Measurements from ENCODE around the gene DCST2.

DCST2 gene

GRCh38 chr1:154975409-154976059, 58.0 kb downstream of the DCST2 start:
- Histone ChIP-seq H3K4me3 (ENCODE audit: low read depth, low read length) (peak overlapping the region; percentile 82), H3K27ac (ENCODE audit: low read depth, low read length) (peak overlapping the region; percentile 61), H3K27me3 (ENCODE audit: control insufficient read depth, insufficient read depth, low read length) (no peaks in the 10 kb centered on the region), H3K36me3 (ENCODE audit: control insufficient read depth, insufficient read depth, low read length) (peaks cover 25% of the 10 kb centered on the region), H3K9me3 (ENCODE audit: control insufficient read depth, insufficient read depth, low read depth, low read length) (no peaks in the 10 kb centered on the region), H3K9ac (ENCODE audit: low read length) (peak overlapping the region; percentile 90), H3K4me1 (ENCODE audit: control insufficient read depth, insufficient read depth, low read length) (peaks cover 22% of the 10 kb centered on the region)

GRCh38 chr1:154974808-154975408, 58.7 kb downstream of the DCST2 start:
- Histone ChIP-seq H3K4me1 (ENCODE audit: control insufficient read depth, insufficient read depth, low read length) (peaks cover 22% of the 10 kb centered on the region), H3K27ac (ENCODE audit: low read depth, low read length) (peak overlapping the region; percentile 61), H3K4me3 (ENCODE audit: low read depth, low read length) (peak overlapping the region; percentile 82), H3K9me3 (ENCODE audit: control insufficient read depth, insufficient read depth, low read depth, low read length) (no peaks in the 10 kb centered on the region), H3K36me3 (ENCODE audit: control insufficient read depth, insufficient read depth, low read length) (peaks cover 22% of the 10 kb centered on the region), H3K27me3 (ENCODE audit: control insufficient read depth, insufficient read depth, low read length) (no peaks in the 10 kb centered on the region), H3K9ac (ENCODE audit: low read length) (peak overlapping the region; percentile 90)

GRCh38 chr1:154974102-154974807, 59.3 kb downstream of the DCST2 start, which contains the start of gene CKS1B:
Gene CKS1B, plus strand, starts transcription at chr1:154974681. Its CDS starts 65 bp downstream, at chr1:154974746.
- Histone ChIP-seq H3K27ac (ENCODE audit: low read depth, low read length) (peak within 1 kb of the TSS; percentile 95), H3K27me3 (ENCODE audit: control insufficient read depth, insufficient read depth, low read length) (no peaks in the 10 kb centered on the region), H3K9me3 (ENCODE audit: control insufficient read depth, insufficient read depth, low read depth, low read length) (no peaks in the 10 kb centered on the region), H3K9ac (ENCODE audit: low read length) (peak within 1 kb of the TSS; percentile 90), H3K4me1 (ENCODE audit: control insufficient read depth, insufficient read depth, low read length) (peaks cover 22% of the 10 kb centered on the region), H3K36me3 (ENCODE audit: control insufficient read depth, insufficient read depth, low read length) (peaks cover 16% of the 10 kb centered on the region), H3K4me3 (ENCODE audit: low read depth, low read length) (peak within 1 kb of the TSS; percentile 82)

GRCh38 chr1:154973344-154974101, 60.1 kb downstream of the DCST2 start:
- Histone ChIP-seq H3K4me3 (ENCODE audit: low read depth, low read length) (peak overlapping the region; percentile 82), H3K4me1 (ENCODE audit: control insufficient read depth, insufficient read depth, low read length) (peaks cover 28% of the 10 kb centered on the region), H3K27ac (ENCODE audit: low read depth, low read length) (peak overlapping the region; percentile 95), H3K9me3 (ENCODE audit: control insufficient read depth, insufficient read depth, low read depth, low read length) (no peaks in the 10 kb centered on the region), H3K27me3 (ENCODE audit: control insufficient read depth, insufficient read depth, low read length) (no peaks in the 10 kb centered on the region), H3K36me3 (ENCODE audit: control insufficient read depth, insufficient read depth, low read length) (peaks cover 15% of the 10 kb centered on the region), H3K9ac (ENCODE audit: low read length) (peak overlapping the region; percentile 90)

- Histone ChIP-seq H3K36me3 (ENCODE audit: control insufficient read depth, insufficient read depth, low read length) (peaks cover 15% of the 10 kb centered on the region), H3K4me1 (ENCODE audit: control insufficient read depth, insufficient read depth, low read length) (peaks cover 29% of the 10 kb centered on the region), H3K9me3 (ENCODE audit: control insufficient read depth, insufficient read depth, low read depth, low read length) (no peaks in the 10 kb centered on the region), H3K9ac (ENCODE audit: low read length) (peak overlapping the region; percentile 90), H3K27me3 (ENCODE audit: control insufficient read depth, insufficient read depth, low read length) (no peaks in the 10 kb centered on the region), H3K27ac (ENCODE audit: low read depth, low read length) (peak overlapping the region; percentile 95), H3K4me3 (ENCODE audit: low read depth, low read length) (peak overlapping the region; percentile 82)
Measured at GRCh38 chr1:154972517-154973343, 60.9 kb downstream of the DCST2 start.

- peak overlapping the region; percentile 82 for H3K4me3 ChIP-seq (ENCODE audit: low read depth, low read length)
- H3K9ac ChIP-seq (ENCODE audit: low read length) = peak overlapping the region; percentile 90
- H3K4me1 ChIP-seq (ENCODE audit: control insufficient read depth, insufficient read depth, low read length) = peaks cover 29% of the 10 kb centered on the region
- H3K27me3 ChIP-seq (ENCODE audit: control insufficient read depth, insufficient read depth, low read length) = no peaks in the 10 kb centered on the region
- peak overlapping the region; percentile 95 for H3K27ac ChIP-seq (ENCODE audit: low read depth, low read length)
- H3K9me3 ChIP-seq (ENCODE audit: control insufficient read depth, insufficient read depth, low read depth, low read length) = no peaks in the 10 kb centered on the region
- H3K36me3 ChIP-seq (ENCODE audit: control insufficient read depth, insufficient read depth, low read length) = peaks cover 16% of the 10 kb centered on the region
Measured at GRCh38 chr1:154972213-154972516, 61.4 kb downstream of the DCST2 start.

- H3K4me3 ChIP-seq (ENCODE audit: low read depth, low read length) = peak overlapping the region; percentile 65
- peak overlapping the region; percentile 95 for H3K27ac ChIP-seq (ENCODE audit: low read depth, low read length)
- H3K4me1 ChIP-seq (ENCODE audit: control insufficient read depth, insufficient read depth, low read length) = peaks cover 29% of the 10 kb centered on the region
- no peaks in the 10 kb centered on the region for H3K9me3 ChIP-seq (ENCODE audit: control insufficient read depth, insufficient read depth, low read depth, low read length)
- peak overlapping the region; percentile 90 for H3K9ac ChIP-seq (ENCODE audit: low read length)
- H3K27me3 ChIP-seq (ENCODE audit: control insufficient read depth, insufficient read depth, low read length) = no peaks in the 10 kb centered on the region
- peaks cover 23% of the 10 kb centered on the region for H3K36me3 ChIP-seq (ENCODE audit: control insufficient read depth, insufficient read depth, low read length)
Measured at GRCh38 chr1:154971341-154971998, 62.1 kb downstream of the DCST2 start.

- H3K36me3 ChIP-seq (ENCODE audit: control insufficient read depth, insufficient read depth, low read length) = peaks cover 30% of the 10 kb centered on the region
- no peaks in the 10 kb centered on the region for H3K27me3 ChIP-seq (ENCODE audit: control insufficient read depth, insufficient read depth, low read length)
- H3K9ac ChIP-seq (ENCODE audit: low read length) = peak within 1 kb of the TSS; percentile 90
- peak within 1 kb of the TSS; percentile 95 for H3K27ac ChIP-seq (ENCODE audit: low read depth, low read length)
- peaks cover 23% of the 10 kb centered on the region for H3K4me1 ChIP-seq (ENCODE audit: control insufficient read depth, insufficient read depth, low read length)
- peak within 1 kb of the TSS; percentile 65 for H3K4me3 ChIP-seq (ENCODE audit: low read depth, low read length)
- H3K9me3 ChIP-seq (ENCODE audit: control insufficient read depth, insufficient read depth, low read depth, low read length) = no peaks in the 10 kb centered on the region
Measured at GRCh38 chr1:154970631-154971340, 62.8 kb downstream of the DCST2 start, which contains the start of gene SHC1. Gene SHC1, minus strand, starts transcription at chr1:154970747. Its CDS starts 221 bp downstream, at chr1:154970526.

GRCh38 chr1:154969860-154970452, 63.6 kb downstream of the DCST2 start:
- Histone ChIP-seq H3K36me3 (ENCODE audit: control insufficient read depth, insufficient read depth, low read length) (peaks cover 37% of the 10 kb centered on the region), H3K27me3 (ENCODE audit: control insufficient read depth, insufficient read depth, low read length) (no peaks in the 10 kb centered on the region), H3K9me3 (ENCODE audit: control insufficient read depth, insufficient read depth, low read depth, low read length) (no peaks in the 10 kb centered on the region), H3K4me3 (ENCODE audit: low read depth, low read length) (peak overlapping the region; percentile 65), H3K4me1 (ENCODE audit: control insufficient read depth, insufficient read depth, low read length) (peaks cover 23% of the 10 kb centered on the region), H3K9ac (ENCODE audit: low read length) (peak overlapping the region; percentile 90), H3K27ac (ENCODE audit: low read depth, low read length) (peak overlapping the region; percentile 95)
